ENCODE data around the gene MRPL42. TPM values are rescaled to one million over a fixed set of nuclear protein-coding genes. Genes with fewer than 3 reads are reported as not detected.

MRPL42 gene
- total RNA-seq (10 to 100 TPM; 37.2 to 56.8 (median 46.6) TPM), polyA plus RNA-seq (10 to 100 TPM; 17.9 to 31.1 (median 30.2) TPM)
- long read RNA-seq, donor 1, full-length matches to known transcripts, result 27 of 27 reads
- long read RNA-seq, donor 1, partial matches to known transcripts, result 0 of 27 reads
- long read RNA-seq, donor 1, other reads (novel, unspliced or antisense), result 0 of 27 reads
- long read RNA-seq, donor 2, full-length matches to known transcripts, result 21 of 27 reads
- long read RNA-seq, donor 2, partial matches to known transcripts, result 6 of 27 reads
- long read RNA-seq, donor 2, other reads (novel, unspliced or antisense), result 0 of 27 reads

DNA sequence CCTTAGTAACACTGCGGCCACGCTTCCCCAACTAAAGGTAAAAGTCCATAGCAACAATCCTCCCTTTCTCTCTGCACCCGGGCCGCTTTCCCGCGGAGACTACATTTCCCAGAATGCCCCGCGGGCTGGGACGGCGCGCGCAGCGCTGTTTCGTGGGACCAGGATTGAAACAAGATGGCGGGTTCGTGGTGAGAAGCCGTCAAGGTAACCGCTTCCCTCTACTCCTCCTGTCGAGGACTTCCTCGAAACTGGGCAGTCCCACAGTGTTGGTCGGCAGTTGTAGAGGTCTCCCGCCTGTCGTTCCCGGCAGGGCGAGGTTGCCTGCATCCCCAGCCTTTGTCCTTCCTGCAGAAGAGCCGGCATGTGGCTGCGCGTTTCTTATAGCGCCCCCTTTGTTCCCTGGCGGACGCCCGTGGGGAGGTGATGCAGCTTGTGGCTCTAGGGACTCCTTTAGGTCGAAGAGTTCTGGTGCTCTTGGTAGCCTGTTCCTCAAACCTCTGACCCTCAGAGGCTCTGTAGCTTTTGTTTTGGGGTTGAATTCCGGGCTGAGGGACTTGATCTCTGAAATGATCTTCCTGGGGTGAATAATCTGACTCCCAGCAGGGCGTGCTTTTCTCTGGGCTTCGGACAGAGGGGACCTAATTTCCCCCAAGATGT lies at the start of gene MRPL42:
Gene MRPL42 (plus strand): TSS at position 164 of the 657 bp plus-strand sequence. CDS start 1,772 bp downstream, outside the sequence.
- Histone ChIP-seq H3K9me3 (no peaks in the 10 kb centered on the region), H3K4me1 (peaks cover 8 to 40% (median 29%) of the 10 kb centered on the region in 6 donors), H3K4me3 (peak within 1 kb of the TSS; percentile 48 to 84 (median 67)), H3K27ac (peak within 1 kb of the TSS; percentile 72 to 96 (median 93)), H3K27me3 (replicated peaks in 1 of 7) (no peaks in the 10 kb centered on the region), H3K36me3 (peaks cover 0 to 33% (median 9%) of the 10 kb centered on the region in 6 donors)
- intact Hi-C loops (cut with DNase I; ENCODE audit: low total_unique reads), result no loop called here
- DNase-seq, result peak; percentile 97
- TF ChIP-seq POLR2A (IDR thresholded peaks at IDR 0.05) (no peak), POLR2AphosphoS5 (IDR thresholded peaks at IDR 0.05) (peak; percentile 91 to 93 (median 92))
- TF ChIP-seq, protein P1, sequence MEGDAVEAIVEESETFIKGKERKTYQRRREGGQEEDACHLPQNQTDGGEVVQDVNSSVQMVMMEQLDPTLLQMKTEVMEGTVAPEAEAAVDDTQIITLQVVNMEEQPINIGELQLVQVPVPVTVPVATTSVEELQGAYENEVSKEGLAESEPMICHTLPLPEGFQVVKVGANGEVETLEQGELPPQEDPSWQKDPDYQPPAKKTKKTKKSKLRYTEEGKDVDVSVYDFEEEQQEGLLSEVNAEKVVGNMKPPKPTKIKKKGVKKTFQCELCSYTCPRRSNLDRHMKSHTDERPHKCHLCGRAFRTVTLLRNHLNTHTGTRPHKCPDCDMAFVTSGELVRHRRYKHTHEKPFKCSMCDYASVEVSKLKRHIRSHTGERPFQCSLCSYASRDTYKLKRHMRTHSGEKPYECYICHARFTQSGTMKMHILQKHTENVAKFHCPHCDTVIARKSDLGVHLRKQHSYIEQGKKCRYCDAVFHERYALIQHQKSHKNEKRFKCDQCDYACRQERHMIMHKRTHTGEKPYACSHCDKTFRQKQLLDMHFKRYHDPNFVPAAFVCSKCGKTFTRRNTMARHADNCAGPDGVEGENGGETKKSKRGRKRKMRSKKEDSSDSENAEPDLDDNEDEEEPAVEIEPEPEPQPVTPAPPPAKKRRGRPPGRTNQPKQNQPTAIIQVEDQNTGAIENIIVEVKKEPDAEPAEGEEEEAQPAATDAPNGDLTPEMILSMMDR (IDR thresholded peaks at IDR 0.05 in 8 of 11, conservative IDR thresholded peaks at IDR 0.05 in 3 of 11), result peak; percentile 51 to 88 (median 79)
- 0 to 1% (median 0%) methylated on average over 13 to 36 of the region's 36 CpGs for WGBS, 5 donors

DNA sequence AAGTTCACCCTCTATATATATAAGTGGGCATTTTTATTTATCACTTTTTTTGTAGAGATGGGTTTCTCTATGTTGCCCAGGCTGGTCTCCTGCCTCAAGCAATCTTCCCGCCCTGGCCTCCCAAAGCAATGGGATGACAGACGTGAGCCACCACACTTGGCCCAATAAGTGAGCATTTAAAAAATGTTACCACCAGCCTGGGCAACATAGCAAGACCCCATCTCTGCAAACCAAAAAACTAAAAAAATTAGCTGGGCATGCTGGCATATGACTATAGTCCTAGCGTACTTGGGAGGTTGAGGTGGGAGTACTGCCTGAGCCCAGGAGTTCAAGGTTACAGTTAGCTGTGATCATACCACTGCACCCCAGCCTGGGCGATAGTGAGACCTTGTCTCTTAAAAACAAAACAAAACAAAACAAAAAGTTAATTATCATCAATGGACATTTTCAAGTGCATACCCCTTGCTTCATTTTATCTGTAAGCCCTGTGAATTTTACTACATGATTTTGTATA lies 49.3 kb upstream of the MRPL42 start:
- no peaks in the 10 kb centered on the region for H3K36me3 ChIP-seq
- no peak overlapping the region for H3K27ac ChIP-seq
- intact Hi-C loops (cut with DNase I; ENCODE audit: low total_unique reads), result loop anchor here (10.0 kb wide), 1 partner anchor 633 kb away; no protein-coding TSS in a partner anchor
- no peaks in the 10 kb centered on the region for H3K9me3 ChIP-seq
- no peak overlapping the region for H3K4me3 ChIP-seq
- WGBS, 5 donors, result 87 to 92% (median 91%) methylated on average over 4 of the region's 4 CpGs
- TF ChIP-seq, protein P1 (IDR thresholded peaks at IDR 0.05 in 8 of 11, conservative IDR thresholded peaks at IDR 0.05 in 3 of 11), result no peak
- DNase-seq, result no peak
- H3K4me1 ChIP-seq, result peaks cover 32 to 99% (median 75%) of the 10 kb centered on the region in 6 donors
- no peaks in the 10 kb centered on the region for H3K27me3 ChIP-seq (replicated peaks in 1 of 7)

DNA sequence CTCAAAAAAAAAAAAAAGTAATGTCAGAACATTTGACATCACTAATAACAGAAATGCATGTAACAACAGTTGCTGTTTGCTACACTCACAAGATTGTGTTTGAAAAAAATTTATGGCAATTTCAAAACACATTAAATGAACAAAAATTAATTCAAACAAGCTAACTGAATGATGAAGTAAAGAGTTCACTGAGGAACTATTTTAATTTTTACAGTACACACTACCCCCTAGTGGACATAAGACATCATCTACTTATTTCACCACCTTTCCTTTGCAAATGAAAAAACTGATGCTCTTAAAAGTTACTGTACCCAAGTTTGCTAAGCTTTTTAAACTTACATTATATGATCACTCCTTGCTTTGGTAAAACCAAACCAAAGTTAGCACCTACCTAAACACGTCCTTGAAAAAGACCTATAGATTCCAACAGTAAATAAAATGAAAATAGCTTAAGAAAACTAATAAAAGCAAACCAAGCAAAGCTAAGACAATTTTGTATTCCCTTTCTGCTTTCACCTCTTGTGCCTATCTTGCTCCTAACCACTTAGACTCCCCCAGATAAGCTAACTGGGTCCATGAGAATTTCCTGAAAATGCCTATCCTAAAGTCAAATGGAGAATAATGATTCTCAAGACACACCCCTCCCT lies 47.8 kb upstream of the MRPL42 start:
- DNase-seq, result no peak
- Histone ChIP-seq H3K27ac (no peak overlapping the region), H3K9me3 (no peaks in the 10 kb centered on the region), H3K4me3 (peak overlapping the region in 1 of 8 donors; percentile 25), H3K4me1 (peaks cover 39 to 99% (median 77%) of the 10 kb centered on the region in 6 donors), H3K36me3 (no peaks in the 10 kb centered on the region), H3K27me3 (replicated peaks in 1 of 7) (no peaks in the 10 kb centered on the region)
- 21 to 32% (median 29%) methylated on average over 1 of the region's 1 CpG for WGBS, 5 donors
- TF ChIP-seq POLR2AphosphoS5 (IDR thresholded peaks at IDR 0.05), result no peak
- TF ChIP-seq, protein P1 (IDR thresholded peaks at IDR 0.05 in 8 of 11, conservative IDR thresholded peaks at IDR 0.05 in 3 of 11), result peak; percentile 39 to 79 (median 69)
- intact Hi-C loops (cut with DNase I; ENCODE audit: low total_unique reads), result loop anchor here (10.0 kb wide), 2 partner anchors 425 to 635 kb away; no protein-coding TSS in a partner anchor
